DOHH2 (cell line): Measurements from ENCODE around the gene MEX3D.

ENCODE experiments used
- EZH2phosphoT487 ChIP-seq: fragments of 200-600 bp; sonication (generic); IDR thresholded peaks from 2 replicates; pipeline ENCODE4 v1.6.1; 2017; ENCODE audit warnings: borderline replicate concordance, mild to moderate bottlenecking, antibody characterized with exemption, low read length, moderate library complexity, mixed read lengths
- TF ChIP-seq, protein P1 (sequence below): fragments of 200-600 bp; sonication (generic); IDR thresholded peaks from one replicate; pipeline ENCODE4 v1.5.1; 2014; ENCODE audit warnings: antibody characterized with exemption, mild to moderate bottlenecking, low read depth, low read length; ENCODE audit not compliant: poor library complexity, severe bottlenecking

DNA sequence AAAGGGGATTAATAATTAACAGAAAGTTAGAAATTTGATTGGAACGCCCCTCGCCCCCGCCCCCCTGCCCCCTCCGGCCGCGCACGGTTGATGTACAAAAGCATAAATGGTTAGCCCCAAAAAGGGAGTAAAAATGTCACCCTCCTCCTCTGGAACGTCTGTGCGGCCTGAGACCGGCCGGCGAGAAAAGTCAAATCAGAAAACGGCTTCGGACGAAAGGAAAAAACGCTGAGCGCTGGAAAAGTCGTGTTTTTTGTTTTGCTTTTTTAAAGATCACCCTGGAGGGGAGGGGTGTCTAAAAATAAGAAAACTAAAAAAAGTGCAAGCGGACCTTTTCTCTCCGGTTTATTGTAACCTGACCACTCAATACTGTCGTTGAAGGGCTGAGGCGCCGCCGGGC is 13.2 kb downstream of the MEX3D start:
- TF ChIP-seq, protein P1, sequence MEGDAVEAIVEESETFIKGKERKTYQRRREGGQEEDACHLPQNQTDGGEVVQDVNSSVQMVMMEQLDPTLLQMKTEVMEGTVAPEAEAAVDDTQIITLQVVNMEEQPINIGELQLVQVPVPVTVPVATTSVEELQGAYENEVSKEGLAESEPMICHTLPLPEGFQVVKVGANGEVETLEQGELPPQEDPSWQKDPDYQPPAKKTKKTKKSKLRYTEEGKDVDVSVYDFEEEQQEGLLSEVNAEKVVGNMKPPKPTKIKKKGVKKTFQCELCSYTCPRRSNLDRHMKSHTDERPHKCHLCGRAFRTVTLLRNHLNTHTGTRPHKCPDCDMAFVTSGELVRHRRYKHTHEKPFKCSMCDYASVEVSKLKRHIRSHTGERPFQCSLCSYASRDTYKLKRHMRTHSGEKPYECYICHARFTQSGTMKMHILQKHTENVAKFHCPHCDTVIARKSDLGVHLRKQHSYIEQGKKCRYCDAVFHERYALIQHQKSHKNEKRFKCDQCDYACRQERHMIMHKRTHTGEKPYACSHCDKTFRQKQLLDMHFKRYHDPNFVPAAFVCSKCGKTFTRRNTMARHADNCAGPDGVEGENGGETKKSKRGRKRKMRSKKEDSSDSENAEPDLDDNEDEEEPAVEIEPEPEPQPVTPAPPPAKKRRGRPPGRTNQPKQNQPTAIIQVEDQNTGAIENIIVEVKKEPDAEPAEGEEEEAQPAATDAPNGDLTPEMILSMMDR = no peak
- no peak for TF ChIP-seq EZH2phosphoT487
